H54 (cell line): ENCODE data around the gene NXT1.

ENCODE experiments used
- DNase-seq: peaks from one replicate; pipeline ENCODE4 v3.0.0; 2011; ENCODE audit warnings: low spot score, mixed read lengths; ENCODE audit not compliant: insufficient read length
- FAIRE-seq: peaks from 3 replicates; lab custom pipeline; 2011; peaks lifted over from hg19 to GRCh38; lab: Jason Lieb, UNC
- POLR2A ChIP-seq: IDR thresholded peaks from 2 replicates; pipeline ENCODE4 v1.6.1; 2011; ENCODE audit warnings: low read depth, mild to moderate bottlenecking, low read length

Gene NXT1

DNA sequence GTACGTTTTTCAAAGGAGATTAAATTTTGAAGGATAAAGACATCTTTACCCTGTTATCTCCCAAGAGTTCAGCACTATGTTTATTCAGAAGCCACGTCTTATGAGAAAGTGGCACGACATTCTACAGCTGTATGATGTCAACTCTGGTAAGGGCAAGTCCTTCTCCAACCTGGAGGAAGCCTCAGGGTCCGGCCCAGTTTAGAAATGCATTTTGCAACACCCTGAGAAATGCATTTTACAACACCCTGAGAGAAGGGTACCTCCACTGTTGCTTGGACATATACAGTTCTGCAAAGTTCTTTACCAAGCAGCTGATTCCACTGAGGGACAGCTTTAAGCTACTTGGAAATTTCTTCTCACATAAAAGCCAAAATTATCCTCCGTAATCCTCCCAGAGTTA, 53.2 kb downstream of the NXT1 start:
- no peak for FAIRE-seq
- no peak for TF ChIP-seq POLR2A
- no peak for DNase-seq

DNA sequence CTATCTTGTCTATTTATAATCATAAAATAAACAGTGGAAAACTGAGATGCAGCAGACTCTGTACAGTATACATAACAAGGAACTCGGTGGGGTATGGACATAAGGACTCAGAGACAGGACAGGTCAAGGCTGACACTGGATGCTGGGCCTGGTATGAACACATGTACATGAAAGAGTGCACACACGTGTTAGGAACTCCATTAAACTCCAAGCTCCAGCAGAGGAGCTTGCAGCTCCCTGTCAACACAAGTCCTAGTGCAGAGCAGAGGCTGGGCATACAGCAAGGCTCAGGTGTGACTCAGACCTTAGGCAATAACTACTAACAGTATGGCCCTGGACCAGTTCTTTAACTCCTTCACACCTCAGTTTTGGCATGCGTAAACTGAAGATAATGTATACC, 53.6 kb downstream of the NXT1 start:
- FAIRE-seq, result no peak

More for the DNA sequence above, 53.6 kb downstream of the NXT1 start:
- DNase-seq, result no peak
- no peak for TF ChIP-seq POLR2A
